ENCODE data around the gene VRK3. TPM values are rescaled to one million over a fixed set of nuclear protein-coding genes. Genes with fewer than 3 reads are reported as not detected.
"Not testable (repeated sequence)": the region's sequence is repeated elsewhere in the genome, so short reads cannot be mapped to it uniquely, and the experiment has no call there.

The VRK3 gene
- total RNA-seq, 1 donor, result 28.5 TPM

DNA sequence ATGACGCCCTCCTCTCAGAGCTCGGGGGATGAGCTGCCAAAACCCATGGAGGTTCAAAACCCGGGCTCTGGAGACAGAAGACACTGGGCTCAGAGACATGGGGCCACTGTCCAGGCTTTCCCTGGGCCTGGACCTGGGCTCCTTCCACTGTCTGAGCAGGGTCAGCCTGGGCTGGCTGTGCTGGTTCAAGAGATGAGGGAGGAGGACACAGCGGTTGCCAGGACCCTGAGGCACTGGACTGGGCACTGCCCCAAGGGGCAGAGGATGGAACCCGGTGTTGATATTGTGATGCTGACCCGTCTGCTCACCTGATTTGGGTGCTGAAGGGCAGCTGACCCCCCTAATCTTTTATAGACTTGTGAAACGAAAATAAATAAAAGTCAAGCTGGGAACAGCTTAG lies 50.1 kb downstream of the VRK3 start:
- no peak overlapping the region for H3K4me3 ChIP-seq (ENCODE audit: low read depth, low read length)
- DNase-seq (ENCODE audit: low read depth), result no peak
- TF ChIP-seq CTCF (IDR thresholded peaks at IDR 0.05; ENCODE audit: insufficient read depth, low read depth, low read length), result no peak

DNA sequence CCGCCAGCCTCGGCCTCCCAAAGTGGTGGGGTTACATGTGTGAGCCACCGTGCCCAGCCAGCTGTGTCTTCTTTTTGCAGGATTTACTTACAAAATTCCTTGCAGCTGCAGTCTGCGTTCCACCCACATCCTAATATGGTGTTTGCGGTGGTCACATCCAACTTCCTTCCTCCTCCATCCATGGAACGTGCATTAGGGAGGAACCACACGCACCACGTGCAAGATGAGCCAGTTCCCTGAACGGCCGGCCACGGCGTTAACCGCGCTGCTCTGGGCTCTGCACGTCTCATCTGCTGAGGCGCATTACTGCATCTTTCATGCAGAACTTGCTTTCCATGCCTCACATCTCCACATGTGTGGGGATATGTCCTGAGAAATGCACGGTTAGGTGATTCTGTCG lies 51.2 kb downstream of the VRK3 start:
- DNase-seq (ENCODE audit: low read depth), result no peak
- no peak for TF ChIP-seq CTCF (IDR thresholded peaks at IDR 0.05; ENCODE audit: insufficient read depth, low read depth, low read length)
- H3K4me3 ChIP-seq (ENCODE audit: low read depth, low read length), result no peak overlapping the region

DNA sequence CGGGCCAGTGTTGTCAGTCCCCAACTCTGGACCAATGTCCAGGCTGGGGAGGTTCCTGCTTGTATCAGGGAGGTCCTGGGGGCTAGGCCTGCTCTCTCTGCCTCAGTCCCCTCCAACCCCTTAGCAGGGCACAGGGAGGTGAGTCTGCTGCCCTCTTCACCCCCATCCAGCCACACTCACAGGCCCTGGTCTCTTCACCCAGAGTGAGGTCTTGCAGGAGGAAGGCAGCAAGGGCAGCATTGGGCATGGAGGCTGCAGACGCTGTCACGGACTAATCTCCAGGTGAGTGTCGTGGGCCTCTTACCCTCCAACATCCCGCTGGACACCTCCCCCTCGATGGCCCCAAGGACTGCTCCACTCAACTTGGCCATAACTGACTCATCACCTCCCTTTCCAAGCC lies 52.3 kb downstream of the VRK3 start:
- DNase-seq (ENCODE audit: low read depth), result no peak
- H3K4me3 ChIP-seq (ENCODE audit: low read depth, low read length), result no peak overlapping the region
- no peak for TF ChIP-seq CTCF (IDR thresholded peaks at IDR 0.05; ENCODE audit: insufficient read depth, low read depth, low read length)

DNA sequence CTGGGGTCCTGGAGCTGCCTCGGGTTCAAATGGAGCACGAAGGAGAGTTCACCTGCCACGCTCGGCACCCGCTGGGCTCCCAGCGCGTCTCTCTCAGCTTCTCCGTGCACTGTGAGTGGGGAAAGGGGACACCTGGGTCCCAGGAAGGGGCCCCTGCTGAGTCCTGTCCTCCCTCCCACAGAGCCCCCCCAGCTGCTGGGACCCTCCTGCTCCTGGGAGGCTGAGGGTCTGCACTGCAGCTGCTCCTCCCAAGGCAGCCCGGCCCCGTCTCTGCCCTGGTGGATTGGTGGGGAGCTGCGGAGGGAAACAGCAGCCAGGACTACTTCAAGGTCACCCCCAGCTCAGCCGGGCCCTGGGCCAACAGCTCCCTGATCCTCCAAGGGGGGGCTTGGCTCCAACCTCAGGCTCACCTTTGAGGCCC lies 53.2 kb downstream of the VRK3 start:
- no peak for DNase-seq (ENCODE audit: low read depth)
- no peak overlapping the region for H3K4me3 ChIP-seq (ENCODE audit: low read depth, low read length)
- no peak for TF ChIP-seq CTCF (IDR thresholded peaks at IDR 0.05; ENCODE audit: insufficient read depth, low read depth, low read length)

DNA sequence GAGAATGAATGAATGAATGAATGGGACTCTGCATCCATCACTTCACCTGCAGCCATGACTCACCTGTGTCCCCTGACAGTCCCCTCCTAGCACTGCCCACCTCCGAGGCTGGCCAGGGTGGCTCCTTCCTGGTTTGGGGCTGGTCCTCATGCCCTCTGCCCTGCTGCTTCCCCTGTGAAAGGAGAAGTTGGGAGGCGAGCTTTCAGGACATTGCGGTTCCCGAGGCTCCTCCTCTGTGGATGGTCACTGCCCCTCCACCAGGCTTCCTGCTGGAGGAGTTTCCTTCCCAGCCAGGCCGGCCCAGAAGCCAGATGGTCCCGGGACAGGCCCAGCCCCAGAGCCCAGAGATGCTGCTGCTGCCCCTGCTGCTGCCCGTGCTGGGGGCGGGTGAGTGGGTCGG lies 55.8 kb downstream of the VRK3 start:
- DNase-seq (ENCODE audit: low read depth); H3K4me3 ChIP-seq (ENCODE audit: low read depth, low read length): not testable (repeated sequence)

- no peak for DNase-seq (ENCODE audit: low read depth)
- TF ChIP-seq CTCF (IDR thresholded peaks at IDR 0.05; ENCODE audit: insufficient read depth, low read depth, low read length), result no peak
- no peak overlapping the region for H3K4me3 ChIP-seq (ENCODE audit: low read depth, low read length)
Measured at GRCh38 chr19:49968279-49968922, 56.8 kb downstream of the VRK3 start.

DNA sequence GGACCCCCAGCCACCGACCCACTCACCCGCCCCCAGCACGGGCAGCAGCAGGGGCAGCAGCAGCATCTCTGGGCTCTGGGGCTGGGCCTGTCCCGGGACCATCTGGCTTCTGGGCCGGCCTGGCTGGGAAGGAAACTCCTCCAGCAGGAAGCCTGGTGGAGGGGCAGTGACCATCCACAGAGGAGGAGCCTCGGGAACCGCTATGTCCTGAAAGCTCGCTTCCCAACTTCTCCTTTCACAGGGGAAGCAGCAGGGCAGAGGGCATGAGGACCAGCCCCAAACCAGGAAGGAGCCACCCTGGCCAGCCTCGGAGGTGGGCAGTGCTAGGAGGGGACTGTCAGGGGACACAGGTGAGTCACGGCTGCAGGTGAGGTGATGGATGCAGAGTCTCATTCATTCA lies 64.2 kb downstream of the VRK3 start, which contains the start of gene SIGLEC11:
Gene SIGLEC11 (minus strand): TSS at position 193 of the 400 bp plus-strand sequence. CDS start 91 bp downstream, at position 102.
- DNase-seq (ENCODE audit: low read depth); H3K4me3 ChIP-seq (ENCODE audit: low read depth, low read length): not testable (repeated sequence)

DNA sequence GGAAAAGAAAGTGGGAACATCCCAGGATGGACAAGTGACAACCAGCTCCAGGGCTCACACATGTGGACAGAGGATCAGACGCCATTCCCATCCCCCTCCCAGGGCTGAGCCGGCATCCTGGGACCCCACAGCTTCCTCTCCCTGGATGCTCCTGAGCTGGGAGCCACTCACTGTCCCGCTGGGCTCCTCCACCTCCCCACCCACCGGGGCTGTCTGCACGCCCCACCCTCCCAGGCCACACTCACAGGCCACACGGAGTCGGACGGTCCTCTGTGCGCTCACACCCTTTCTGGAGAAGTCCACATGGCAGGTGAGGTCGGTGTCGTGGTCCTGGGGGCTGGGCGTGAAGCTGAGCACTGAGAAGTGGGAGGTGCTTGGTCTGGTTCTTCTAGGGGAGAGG lies 65.3 kb downstream of the VRK3 start:
- not testable (repeated sequence) for DNase-seq (ENCODE audit: low read depth); H3K4me3 ChIP-seq (ENCODE audit: low read depth, low read length)

- DNase-seq (ENCODE audit: low read depth); H3K4me3 ChIP-seq (ENCODE audit: low read depth, low read length): not testable (repeated sequence)
Measured at GRCh38 chr19:49958596-49958995, 66.6 kb downstream of the VRK3 start.

DNA sequence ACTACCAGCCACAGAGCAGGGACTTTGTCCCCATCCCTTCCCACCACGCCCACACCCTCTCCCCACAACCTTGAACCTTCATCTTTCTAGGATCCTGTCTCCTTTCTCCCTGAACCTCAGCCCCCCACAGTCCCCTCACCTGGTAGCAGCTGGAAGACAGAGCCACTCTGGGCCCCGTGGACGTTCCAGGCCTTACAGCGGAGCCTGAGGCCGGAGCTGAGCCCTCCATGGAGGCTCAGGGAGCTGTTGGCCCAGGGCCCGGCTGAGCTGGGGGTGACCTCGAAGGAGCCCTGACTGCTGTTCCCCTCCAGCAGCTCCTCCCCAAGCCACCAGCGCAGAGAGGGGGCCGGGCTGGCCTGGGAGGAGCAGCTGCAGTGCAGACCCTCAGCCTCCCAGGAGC lies 67.0 kb downstream of the VRK3 start:
- DNase-seq (ENCODE audit: low read depth), result not testable (repeated sequence)

More for the DNA sequence above, 67.0 kb downstream of the VRK3 start:
- not testable (repeated sequence) for H3K4me3 ChIP-seq (ENCODE audit: low read depth, low read length)
